CD4-positive, alpha-beta T cell treated with Interleukin-4 for 1 hour (primary cell): Measurements from ENCODE around the gene ARHGEF19.
A peak's percentile ranks its signal among the peaks of the same experiment; 100 is the strongest.
"Not testable (repeated sequence)": the region's sequence is repeated elsewhere in the genome, so short reads cannot be mapped to it uniquely, and the experiment has no call there.

ENCODE experiments used
- DNase-seq, 2 donors: peaks; one replicate each; pipeline ENCODE4 v3.0.0-alpha.2; 2020 to 2022

The ARHGEF19 gene

DNA sequence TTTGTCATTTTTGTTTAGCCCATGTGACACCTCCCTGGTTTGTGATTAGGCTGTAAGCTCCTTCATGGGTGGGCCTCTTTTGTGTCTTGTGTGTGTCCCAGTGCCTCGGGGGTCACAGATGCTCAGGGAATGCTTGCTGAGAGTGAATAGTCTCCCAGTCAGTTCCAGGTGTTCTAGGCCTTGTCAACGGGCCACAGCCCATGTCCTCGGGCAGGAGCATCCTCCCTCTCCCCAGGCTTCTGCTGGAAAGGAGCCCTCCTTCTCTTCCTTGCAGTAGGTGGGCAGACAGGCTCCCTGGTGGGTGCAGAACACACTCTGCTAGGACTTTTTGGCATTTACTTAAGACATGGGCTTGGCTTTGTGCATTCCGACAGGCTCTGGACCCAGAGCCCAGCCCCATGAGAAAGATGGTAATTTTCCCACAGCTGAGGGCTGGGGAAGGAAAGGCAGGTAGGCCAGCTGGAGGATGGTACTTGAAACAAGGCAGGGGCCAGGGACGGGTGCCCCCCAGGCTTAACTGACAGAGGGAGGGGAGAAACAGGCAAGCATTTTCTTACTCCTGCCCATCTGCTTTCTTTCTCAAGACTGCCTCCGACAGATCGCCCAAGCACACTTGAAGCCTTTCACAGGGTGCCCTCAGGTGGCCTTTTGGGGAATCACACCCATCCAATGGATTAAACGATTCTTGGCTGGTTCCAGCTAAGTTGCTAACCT, 31.6 kb upstream of the ARHGEF19 start:
- DNase-seq = peak; percentile 78 to 81

DNA sequence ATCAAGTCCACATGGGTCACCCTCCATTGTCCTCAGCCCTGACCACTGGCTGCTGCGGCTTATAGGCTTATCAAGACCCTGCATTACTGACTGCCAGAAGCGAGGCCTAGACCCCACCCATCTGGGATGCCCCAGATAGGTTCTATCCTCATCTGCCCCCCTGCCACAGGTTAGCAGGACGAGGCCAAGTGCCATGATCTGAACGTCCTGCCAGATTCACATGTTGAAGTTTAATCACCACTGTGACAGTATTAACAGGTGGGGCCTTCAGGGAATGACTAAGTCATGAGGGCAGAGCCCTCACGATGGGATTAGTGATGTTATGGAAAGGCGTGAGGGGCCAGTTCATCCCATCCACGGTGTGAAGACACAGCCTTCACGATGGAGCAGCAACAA, 30.8 kb upstream of the ARHGEF19 start:
- DNase-seq = no peak

DNA sequence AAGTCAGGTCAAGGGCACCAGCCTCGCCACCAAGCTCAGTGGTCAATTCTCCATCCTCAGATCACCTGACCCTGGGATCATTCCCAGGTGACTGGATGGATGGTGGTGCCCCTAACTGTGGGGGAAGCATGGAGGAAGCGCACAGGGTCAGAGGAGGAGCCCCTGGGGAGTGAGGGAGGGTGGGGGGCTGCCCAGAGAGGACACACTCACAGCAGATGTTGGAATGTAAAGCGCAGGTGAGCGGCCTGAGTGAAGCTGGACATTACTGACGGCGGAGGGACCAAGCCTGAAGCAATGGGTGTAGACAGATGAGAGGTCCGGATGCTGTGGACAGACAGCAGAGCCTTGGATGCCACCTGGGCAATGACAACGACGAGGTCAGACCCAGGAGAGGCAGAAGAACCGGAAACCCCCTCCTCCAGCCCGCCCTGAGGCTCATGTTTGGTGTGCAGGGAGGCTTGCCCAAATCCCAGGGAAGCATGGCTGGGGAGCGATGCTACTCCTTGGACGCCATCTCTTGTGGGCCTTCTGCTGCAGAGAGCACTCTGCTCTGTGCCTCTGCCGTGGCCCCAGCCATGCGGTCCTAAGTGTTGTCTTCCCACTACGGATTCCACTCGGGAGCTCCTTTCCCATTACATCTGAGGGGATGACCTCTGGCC, 30.2 kb upstream of the ARHGEF19 start:
- DNase-seq = no peak

DNA sequence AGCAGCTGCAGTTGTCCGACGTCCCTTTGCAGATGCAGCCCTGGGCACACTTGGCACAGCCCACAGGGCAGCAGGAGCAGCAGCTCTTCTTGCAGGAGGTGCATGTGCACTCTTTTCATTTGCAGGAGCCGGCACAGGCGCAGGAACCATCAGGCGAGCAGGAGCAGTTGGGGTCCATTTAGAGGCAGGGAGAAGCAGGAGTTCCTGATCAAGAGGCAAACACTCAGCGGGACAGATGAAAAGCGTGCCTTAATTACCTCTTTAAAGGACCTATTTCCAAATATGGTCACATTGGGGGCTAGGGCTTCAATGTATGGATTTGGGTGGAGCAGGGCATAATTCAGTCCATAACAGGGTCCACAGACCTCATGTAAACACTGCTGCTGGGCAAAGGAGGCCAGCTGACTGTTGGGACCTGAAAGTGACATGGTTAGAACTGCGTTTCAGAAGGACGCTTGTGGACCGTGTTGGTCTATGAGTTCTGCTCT, 28.8 kb upstream of the ARHGEF19 start:
- no peak for DNase-seq

DNA sequence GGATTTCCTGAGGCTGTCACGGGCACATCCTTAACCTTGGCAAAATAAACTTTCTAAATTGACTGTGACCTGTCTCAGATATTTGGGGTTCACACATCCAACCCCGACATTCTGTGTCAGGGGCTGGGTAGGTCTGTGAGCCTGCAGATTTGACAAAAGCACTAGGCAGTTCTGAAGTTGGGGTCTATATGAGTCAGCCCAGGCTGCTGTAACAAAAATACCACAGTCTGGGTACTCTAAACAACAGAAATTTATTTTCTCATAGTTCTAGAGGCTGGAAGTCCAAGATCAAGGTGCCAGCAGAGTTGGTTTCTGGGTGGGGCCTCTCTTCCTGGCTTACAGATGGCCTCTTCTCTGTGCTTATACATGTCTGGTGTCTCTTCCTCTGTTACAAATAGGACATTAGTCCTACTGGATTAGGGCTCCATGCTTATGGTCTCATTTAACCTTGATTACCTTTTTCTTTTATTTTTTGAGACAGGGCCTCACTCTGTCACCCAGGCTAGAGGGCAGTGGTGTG, 27.6 kb upstream of the ARHGEF19 start:
- no peak for DNase-seq

DNA sequence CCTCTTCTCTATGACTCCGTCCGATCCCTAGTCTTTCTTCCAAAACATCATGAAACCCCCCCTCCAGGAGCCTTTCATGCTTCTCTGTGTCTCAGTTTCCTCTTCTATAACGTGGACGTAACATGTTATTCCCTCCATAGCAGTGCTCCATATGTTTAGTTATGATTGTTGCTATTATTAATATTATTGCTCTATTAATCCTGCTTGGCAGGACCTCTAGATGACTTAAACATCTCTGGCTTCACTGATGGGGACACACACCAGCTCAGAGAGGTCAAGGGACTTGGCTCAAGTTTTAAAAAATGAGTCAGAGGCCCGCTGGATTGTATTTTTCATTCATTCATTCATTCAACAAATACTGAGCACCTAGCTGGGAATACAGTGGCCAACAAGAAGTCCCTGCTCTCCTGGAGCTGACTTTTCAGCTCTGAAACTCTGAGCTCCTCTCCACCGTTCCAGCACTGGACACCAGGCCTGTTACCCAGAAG, 24.9 kb upstream of the ARHGEF19 start:
- DNase-seq = no peak

DNA sequence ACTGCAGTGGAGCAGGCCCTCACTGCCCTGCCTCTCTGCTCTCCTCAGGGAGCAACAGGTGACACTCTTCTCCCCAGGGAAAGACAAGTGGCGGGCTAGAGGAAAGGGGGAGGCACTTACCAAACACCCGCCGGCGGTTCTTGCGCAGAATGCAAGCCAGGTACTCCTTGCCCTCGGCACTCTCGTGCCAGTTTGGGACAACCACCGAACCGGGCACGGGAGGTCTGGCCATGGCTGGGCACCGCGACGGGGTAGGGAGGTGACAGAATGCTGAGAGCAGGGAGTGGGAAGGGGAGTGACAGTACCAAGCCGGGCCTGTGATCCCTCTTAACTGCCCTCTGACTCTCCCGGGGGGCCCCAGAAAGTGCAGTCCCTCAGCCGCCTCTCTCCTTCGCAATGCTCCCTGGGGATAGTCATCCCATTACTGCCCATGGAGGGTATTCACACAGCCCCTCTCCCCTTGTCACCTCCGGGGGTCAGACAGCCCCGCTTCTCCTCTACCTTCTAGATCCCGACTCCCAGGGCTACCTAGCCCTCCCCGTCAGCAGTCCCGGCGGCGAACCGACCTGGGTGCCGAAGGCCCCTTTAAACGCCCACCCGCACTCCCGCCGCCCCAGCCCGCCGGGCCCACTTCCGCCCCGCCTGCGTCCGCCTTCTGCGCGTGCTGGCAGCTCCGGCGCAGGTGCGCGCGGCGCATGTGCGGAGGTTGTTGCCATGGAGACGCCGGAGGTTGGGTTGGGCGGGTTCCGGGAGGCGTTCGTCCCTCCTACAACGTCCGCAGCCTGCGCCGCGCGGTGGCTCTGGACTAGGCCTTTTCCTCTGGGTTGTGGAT, 24.3 kb upstream of the ARHGEF19 start, which contains the start of gene CPLANE2:
CPLANE2 (minus strand) TSS at position 673 of the 832 bp plus-strand sequence; CDS start at position 232, 441 bp downstream.
- peak; percentile 95 to 96 for DNase-seq

DNA sequence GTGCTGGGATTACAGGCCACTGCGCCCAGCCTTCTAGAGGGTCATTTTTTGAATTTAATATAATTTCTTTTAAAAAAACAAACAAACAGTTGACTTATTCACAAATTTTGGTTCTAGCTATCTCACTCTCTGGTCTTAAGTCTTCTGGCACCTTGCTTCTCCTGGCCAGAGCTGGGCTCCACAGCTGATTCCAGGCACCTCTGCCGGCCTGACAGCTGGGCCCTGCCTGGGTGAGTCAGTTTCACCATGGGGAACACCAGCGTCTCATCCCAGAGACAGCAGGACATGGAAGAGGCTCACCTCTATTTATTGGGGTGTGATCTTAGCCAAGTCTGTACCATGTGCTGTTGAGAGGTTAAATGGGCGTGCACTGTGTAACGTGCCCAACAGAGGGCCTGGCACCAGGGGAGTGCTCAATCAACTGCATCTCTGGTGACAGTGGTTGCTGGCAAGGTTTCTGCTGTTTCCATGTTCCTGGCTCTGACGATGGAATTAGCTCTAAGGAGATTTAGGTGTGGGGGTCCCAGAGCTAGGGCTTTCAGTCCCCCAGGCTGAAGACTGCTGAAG, 23.6 kb upstream of the ARHGEF19 start:
- DNase-seq = peak; percentile 59 to 64

DNA sequence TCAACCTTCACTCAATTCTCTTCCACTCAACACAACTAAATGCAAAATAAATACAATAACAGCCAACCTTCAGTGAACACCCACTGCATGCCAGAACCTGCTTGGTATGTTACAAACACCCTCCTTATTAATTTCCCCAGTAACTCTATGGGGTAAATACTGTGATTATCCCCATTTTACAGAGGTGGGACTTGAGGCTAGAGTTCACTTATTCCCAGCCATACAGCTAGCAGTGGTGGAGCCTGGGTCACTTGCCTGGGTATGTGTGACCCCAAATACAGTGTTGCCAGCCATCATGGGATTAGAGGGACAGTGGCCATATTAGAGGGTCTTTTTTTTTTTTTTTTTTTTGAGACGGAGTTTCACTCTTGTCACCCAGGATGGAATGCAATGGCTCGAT, 22.9 kb upstream of the ARHGEF19 start:
- no peak for DNase-seq

DNA sequence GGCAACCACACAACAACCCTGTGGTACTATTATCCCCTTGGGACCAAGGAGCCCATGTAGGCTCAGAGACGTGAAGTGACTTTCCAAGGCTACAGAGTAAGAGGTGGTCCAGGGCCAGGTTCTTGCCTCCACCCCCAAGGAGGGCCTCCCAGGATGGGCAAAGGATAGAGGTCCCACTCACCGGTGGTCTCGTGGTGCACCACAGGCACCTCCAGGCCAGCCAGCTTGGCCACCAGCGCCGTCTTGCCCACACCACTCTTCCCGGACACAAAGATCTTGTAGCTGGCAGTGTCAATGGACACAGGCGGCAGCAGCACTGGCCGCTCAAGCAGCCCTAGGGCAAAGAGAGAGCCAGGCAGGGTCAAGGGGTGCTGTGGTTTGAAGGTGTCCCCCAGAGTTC, 21.0 kb upstream of the ARHGEF19 start:
- no peak for DNase-seq

DNA sequence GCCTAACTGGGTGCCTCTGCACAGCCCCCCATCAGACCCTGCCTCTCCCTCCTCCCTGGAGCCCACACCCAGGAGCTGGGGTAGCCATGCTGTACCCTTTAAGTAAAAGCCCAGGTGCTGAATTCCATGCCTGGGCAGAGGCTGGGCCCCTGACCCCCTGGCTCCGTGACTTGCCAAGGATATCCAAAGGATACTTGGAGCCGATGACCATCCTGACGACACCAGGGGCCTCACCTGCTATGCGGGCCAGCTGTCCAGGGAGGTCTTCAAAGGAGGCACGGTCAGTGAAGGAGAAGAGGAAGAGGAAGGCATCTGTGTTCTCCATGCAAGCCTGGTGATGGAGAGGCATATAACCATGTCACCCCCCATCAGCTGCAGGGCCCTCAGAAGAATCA, 19.9 kb upstream of the ARHGEF19 start:
- no peak for DNase-seq

DNA sequence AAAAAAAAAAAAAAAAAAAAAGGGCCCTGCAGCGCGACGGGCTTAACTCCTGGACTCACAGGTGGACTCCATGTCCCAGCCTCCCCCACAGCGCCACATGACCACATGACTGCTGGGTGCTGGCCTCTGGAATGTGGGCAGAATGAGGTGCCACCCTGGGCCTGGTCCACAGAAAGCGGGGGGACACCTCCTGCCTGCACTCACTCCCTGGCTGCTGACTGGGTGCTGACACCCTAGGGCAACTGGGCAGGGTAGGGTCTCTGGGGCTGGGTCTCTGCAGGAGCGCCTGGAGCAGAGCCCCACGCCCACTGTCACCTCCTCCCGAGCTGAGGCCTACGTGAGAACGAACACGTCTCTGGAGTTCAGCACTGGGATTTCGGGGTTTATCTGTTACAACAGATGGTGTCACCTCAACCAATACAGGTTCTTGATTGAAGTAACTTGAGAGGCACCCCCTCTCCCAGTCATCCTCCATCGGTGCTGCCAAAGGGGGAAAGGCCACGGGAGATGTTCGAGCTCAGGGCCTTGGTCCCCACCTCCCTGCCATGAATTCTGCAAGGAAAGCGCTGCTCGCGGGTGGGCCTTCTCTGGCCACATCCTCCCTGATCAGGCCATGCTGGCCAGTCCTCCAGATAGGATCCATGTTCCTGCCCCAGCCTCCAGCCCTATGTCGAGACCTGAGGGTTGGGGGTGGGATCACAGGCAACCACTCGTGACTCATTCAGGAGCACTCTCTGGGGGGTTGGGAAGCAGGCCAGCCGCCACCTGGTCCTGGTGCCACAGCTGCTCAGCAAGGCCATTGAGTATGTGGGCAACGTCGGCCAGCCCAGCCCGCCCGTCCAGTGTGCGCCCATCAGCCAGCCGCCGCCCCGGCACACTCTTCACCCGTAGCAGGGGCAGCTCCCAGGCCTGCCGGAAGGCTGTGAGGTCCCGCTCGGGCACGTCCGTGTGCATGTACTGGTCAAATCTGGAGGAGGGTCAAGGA, 19.2 kb upstream of the ARHGEF19 start:
- no peak for DNase-seq

DNA sequence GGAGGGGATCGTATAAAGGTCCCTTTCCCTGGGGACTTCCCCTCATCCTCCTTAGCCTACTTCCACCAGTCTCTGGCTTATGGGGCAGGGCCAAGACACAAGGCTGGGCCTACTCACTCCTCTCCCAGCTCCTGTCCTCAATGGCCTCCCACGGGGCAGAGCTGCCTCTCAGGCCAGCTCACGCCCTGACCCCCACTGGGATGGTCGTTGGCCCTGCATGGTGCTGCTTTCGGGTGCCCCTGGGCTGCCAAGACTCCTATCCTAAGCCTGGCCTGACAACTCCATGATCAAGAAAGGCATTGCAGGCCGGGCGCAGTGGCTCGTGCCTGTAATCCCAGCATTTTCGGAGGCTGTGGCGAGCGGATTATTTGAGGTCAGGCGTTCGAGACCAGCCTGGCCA, 18.3 kb upstream of the ARHGEF19 start:
- no peak for DNase-seq

DNA sequence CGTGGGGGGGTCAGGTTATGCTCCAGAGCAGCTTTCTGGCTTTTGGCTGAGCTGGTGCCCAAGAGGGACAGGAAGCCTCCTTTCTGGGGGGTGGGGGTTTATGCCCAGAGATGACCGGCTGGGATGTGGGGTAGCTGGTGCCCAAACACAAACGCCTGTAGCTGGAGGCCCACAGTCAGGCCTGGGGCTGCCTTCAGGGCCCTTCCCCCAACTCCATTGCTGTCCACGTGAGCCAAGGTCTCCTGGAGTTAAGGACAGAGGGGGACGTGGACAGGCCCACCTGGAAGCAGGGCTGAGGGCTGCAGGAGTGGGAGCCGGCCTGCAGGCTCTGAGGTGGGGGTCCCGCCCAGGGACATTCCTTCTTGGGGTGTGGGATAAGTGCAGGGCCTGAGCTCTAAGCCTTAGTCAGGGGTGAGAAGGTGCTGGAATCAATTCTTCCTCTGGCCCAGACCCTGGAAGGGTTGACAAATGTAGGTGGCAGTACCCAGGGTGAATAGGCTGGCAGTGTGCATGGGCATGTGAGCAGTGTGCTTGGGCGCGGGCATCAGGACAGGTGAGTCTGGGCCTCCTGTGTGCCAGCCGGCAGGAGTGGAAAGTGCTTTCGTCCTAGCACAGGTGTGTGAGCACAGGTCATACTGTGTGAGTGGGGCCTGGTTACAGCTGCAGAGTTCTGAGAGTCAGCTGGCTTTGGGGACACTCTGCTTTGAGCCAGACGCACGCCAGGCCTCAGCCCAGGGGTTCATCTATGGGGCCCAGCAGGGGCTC, 17.7 kb upstream of the ARHGEF19 start:
- DNase-seq = no peak

DNA sequence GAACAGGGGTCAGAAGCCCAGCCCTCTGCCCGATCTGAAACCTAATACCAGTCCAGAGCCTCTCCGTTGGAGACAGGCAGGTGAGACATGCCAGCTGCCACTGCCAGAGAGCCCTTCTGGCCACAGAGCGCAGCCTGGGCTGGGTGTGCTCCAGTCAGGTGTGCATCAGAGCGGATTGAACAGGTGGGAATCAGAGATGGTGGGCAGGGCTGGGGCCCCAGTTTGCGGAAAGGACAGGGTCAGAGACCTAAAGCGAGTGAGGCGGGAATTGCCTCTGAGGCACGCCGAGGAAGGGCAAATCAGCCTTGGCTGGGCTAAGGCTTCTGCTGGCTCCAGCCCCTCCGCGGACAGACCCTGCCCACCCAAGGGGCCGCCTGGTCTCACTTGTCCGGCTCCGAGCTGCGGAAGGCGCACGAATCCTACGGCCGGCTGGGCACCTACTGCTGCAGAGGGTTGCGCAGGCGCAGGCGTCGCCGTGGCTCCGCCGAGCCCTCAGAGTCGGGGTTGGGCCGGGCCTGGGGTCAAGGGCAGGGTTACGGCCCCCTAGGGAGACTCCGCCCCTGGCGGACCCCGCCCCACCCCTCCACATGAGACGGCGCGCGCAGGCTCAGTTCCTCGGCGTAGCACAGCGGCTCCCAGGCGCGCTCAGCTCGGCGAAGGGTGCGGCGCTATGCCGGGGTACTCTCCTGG, 14.2 kb upstream of the ARHGEF19 start:
- no peak for DNase-seq

DNA sequence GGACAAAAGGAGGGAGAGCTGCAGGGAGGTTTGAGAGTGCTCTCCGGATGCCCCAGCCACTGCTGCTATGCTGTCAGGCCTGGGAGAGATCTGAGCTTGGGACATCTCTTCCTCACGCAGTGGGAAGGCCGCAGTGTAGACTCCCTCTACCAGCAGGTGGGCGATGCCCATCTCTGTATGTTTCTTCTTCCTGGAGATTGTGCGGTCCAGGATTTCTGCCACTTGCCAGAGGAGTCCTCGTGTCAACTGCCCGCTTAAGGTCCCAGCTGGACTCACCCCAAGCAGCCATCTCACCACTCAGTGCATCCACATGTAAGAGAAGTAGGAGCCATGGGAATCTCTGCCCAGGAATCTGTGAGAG, 13.7 kb upstream of the ARHGEF19 start:
- no peak for DNase-seq

DNA sequence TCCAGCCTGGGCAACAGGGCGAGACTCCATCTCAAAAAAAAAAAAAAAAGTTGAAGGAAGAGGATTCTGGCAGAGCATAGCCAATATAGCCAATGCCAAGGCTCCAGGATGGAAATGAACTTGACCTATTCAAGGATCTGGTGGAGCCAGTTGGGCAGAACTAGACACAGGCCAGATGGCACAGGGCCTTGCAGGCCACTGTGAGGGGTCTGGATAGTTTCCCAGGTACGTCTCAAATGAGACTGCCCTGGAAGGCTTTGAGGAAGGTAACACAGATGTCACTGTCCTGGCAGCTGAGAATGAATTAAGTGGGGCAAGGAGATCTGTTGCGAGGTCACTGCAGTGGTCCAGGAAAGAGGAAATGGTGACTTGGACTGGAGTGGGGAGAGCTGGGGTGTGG, 12.0 kb upstream of the ARHGEF19 start:
- DNase-seq = no peak

DNA sequence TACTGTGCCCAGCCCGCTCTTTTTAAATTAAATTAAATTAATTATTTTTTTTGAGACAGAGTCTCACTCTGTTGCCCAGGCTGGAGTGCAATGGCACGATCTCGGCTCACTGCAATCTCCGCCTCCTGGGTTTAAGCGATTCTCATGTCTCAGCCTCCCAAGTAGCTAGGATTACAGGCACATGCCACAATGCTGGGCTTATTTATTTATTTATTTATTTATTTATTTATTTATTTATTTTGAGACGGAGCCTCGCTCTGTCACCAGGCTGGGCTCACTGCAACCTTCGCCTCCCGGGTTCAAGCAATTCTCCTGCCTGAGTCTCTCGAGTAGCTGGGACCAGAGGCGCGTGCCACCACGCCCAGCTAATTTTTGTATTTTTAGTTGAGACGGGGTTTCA, 10.3 kb upstream of the ARHGEF19 start:
- not testable (repeated sequence) for DNase-seq

DNA sequence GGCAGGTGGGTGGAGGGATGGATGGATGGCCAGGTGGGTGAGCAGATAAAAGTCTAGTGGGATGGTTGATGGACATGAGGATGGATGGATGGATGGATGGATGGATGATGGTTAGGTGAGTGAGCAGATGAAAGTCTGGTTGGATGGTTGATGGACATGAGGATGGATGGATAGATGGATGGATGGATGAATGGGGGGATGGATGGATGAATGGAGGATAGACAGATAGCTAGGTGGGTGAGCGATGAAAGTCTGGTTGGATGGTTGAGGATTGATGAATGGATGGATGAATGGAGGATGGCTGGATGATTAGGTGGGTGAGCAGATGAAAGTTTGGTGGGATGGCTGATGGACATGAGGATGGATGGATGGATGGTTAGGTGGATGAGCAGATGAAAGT, 9.0 kb upstream of the ARHGEF19 start:
- DNase-seq = no peak

DNA sequence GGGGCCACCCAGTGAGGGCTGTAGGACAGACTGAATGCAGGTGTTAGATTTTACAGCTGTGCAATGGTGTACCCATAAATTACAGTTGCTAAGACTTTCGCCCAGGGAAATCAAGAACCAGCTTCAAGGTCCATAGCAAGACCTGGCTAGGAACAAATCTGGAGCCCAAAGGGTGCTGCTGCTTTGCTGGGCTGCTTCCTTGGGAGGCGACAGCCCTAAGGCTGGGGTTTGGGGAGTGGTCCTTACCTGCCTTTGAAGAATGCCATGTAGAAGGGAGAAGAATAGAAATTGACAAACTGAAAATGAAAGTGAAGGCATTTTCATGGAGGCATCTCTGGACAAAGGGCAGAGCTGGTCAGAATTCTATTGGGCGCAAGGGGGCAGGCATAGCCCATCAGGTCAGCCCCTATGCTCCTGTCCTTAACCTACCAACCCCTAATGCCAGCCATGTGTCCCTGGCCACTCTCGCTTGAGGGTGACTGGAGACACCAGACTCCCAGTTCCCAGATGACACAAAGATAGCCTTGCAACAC, 7.6 kb upstream of the ARHGEF19 start:
- DNase-seq = no peak
